SK-N-MC (cell line): ENCODE data around the gene PIWIL4.

Experiments
- DNase-seq: peaks from one replicate; pipeline ENCODE4 v3.0.0-alpha.2; 2011; ENCODE audit warnings: low read depth, low spot score
- H3K27ac ChIP-seq: fragments of 200-600 bp; sonication (generic); 2 replicates; pipeline ENCODE4 v1.5.1; 2016; ENCODE audit warnings: mixed run types
- H3K36me3 ChIP-seq: fragments of 200-600 bp; sonication (generic); 2 replicates; pipeline ENCODE4 v1.6.1; 2017; ENCODE audit warnings: antibody characterized with exemption, low read length, mixed read lengths; ENCODE audit not compliant: insufficient read depth
- H3K4me3 ChIP-seq: fragments of 200-600 bp; sonication (generic); 2 replicates; pipeline ENCODE4 v1.5.1; 2016
- H3K9ac ChIP-seq: fragments of 200-600 bp; sonication (generic); 2 replicates; pipeline ENCODE4 v1.8.0; 2017; ENCODE audit warnings: mixed run types, mixed read lengths; ENCODE audit not compliant: insufficient read length
- H3K9me3 ChIP-seq: fragments of 200-600 bp; sonication (generic); 2 replicates; pipeline ENCODE4 v1.6.1; 2017; ENCODE audit warnings: low read depth, mild to moderate bottlenecking, antibody characterized with exemption, low read length, moderate library complexity, mixed read lengths
- EZH2 ChIP-seq: fragments of 200-600 bp; sonication (generic); IDR thresholded peaks from one replicate; pipeline ENCODE4 v1.6.1; 2017; ENCODE audit warnings: antibody characterized with exemption
- FOXP2 ChIP-seq: optimal IDR thresholded peaks from 2 replicates; pipeline ENCODE3; 2011; ENCODE audit warnings: mild to moderate bottlenecking, moderate library complexity; ENCODE audit not compliant: insufficient read depth; ENCODE audit errors: extremely low read length, control extremely low read depth
- POLR2AphosphoS5 ChIP-seq: IDR thresholded peaks from 2 replicates; pipeline ENCODE4 v1.6.1; 2012; ENCODE audit warnings: mild to moderate bottlenecking, low read depth, low read length, borderline replicate concordance

The PIWIL4 gene

GRCh38 chr11:94657629-94658028, 90.5 kb downstream of the PIWIL4 start:
- DNase-seq: no peak
- no peaks in the 10 kb centered on the region for H3K36me3 ChIP-seq
- H3K27ac ChIP-seq: no peak overlapping the region
- TF ChIP-seq EZH2 (no peak), POLR2AphosphoS5 (no peak)
- no peak overlapping the region for H3K4me3 ChIP-seq
- H3K9ac ChIP-seq: no peak overlapping the region
- no peaks in the 10 kb centered on the region for H3K9me3 ChIP-seq

DNA sequence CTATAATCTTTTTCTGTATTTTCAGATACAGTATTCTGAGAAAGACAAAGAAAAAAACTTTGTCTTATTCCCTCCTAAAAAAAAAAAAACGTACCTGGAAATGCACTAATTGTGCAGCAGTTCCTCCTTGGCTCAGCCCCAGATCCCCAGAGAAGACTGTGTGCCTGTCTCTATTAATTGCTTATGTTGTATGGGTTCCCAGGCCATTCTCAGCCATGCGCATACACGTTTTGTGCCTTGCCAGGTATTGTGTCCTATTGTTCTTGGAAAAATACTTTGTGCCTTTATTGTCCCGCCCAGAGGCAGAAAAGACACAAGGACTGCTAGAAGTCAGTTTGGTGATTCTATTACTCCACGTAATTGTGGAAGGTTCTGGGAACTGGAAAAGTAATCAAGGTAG, 91.2 kb downstream of the PIWIL4 start:
- TF ChIP-seq FOXP2: no peak
- no peak for TF ChIP-seq POLR2AphosphoS5
- no peak for TF ChIP-seq EZH2
- H3K9ac ChIP-seq: no peak overlapping the region
- no peaks in the 10 kb centered on the region for H3K36me3 ChIP-seq
- H3K9me3 ChIP-seq: no peaks in the 10 kb centered on the region
- DNase-seq: no peak
- H3K27ac ChIP-seq: no peak overlapping the region
- no peak overlapping the region for H3K4me3 ChIP-seq

DNA sequence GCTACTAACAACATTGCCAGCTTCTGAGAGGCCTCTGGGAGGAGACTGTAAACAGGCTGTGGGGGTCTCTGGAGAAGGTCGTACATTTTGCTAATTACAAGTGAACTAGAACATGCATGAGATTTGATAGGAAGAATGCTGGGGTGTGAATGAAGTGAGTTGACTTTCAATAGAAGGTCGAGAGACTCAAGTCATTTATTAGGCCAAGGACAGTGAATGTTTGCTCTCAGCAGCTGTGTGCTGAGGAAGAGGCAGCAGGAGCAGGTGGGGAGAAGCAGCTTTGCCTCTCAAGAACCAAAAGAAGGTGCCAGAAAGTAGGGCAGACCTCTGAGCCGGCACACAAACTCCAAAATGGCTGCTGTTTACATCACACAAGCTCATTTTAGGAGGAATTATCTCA, 91.7 kb downstream of the PIWIL4 start:
- no peak overlapping the region for H3K9ac ChIP-seq
- no peak overlapping the region for H3K27ac ChIP-seq
- no peak for DNase-seq
- H3K36me3 ChIP-seq: no peaks in the 10 kb centered on the region
- H3K4me3 ChIP-seq: no peak overlapping the region
- H3K9me3 ChIP-seq: no peaks in the 10 kb centered on the region
- TF ChIP-seq POLR2AphosphoS5 (no peak), FOXP2 (no peak), EZH2 (no peak)

DNA sequence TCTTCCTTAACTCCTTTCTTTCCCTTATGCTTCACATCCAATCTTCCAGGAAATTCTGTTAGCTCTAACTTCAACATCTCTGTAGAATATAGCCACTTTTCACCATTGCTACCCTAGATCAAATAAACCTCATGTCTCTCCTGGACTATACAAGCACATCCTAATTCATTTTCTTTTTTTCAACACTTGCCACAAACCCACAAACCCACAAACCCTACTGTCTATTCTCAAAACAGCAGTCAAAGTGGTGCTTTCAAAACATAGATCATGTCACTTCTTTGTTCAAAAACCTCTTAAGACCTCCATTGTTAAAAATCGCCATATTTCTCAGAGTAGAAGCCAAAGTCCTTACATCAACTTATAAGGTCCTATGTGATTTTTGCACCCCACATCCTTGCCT, 94.3 kb downstream of the PIWIL4 start:
- H3K36me3 ChIP-seq: no peaks in the 10 kb centered on the region
- H3K4me3 ChIP-seq: no peak overlapping the region
- TF ChIP-seq POLR2AphosphoS5 (no peak), EZH2 (no peak), FOXP2 (no peak)
- DNase-seq: no peak
- no peak overlapping the region for H3K27ac ChIP-seq
- no peak overlapping the region for H3K9ac ChIP-seq
- no peaks in the 10 kb centered on the region for H3K9me3 ChIP-seq

- DNase-seq: no peak
- Histone ChIP-seq H3K36me3 (no peaks in the 10 kb centered on the region), H3K9me3 (no peaks in the 10 kb centered on the region), H3K27ac (no peak overlapping the region), H3K9ac (no peak overlapping the region), H3K4me3 (no peak overlapping the region)
- TF ChIP-seq FOXP2: no peak
- no peak for TF ChIP-seq POLR2AphosphoS5
These were observed 95.1 kb downstream of the PIWIL4 start for GRCh38 chr11:94662065-94662779.

DNA sequence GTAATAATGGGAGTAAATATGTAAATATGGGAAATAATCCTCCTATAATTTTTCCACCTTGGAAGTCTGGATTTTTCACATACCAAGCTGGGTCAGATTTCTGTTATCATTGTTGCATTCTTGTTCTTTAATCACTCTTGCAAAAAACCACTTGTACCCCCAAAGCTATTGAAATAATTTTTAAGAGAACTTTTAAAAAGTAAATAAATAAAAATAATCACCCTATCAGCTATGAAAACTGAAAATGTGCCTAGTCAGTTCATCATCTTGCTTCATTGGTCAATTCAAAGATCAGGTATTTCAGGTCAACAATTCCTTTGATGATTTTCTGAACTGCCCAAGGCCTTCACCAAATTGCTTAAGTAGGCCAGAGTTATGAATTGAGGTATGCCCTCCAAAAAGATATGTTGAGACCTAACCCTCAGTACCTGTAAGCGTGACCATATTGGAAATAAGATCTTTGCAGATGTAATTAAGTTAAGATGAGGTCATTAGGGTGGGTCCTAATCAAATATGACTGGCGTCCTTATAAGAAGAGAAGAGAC, 95.8 kb downstream of the PIWIL4 start:
- no peak for DNase-seq
- Histone ChIP-seq H3K4me3 (no peak overlapping the region), H3K36me3 (no peaks in the 10 kb centered on the region), H3K9me3 (no peaks in the 10 kb centered on the region), H3K27ac (no peak overlapping the region), H3K9ac (no peak overlapping the region)
- no peak for TF ChIP-seq FOXP2
- no peak for TF ChIP-seq POLR2AphosphoS5
- TF ChIP-seq EZH2: no peak

DNA sequence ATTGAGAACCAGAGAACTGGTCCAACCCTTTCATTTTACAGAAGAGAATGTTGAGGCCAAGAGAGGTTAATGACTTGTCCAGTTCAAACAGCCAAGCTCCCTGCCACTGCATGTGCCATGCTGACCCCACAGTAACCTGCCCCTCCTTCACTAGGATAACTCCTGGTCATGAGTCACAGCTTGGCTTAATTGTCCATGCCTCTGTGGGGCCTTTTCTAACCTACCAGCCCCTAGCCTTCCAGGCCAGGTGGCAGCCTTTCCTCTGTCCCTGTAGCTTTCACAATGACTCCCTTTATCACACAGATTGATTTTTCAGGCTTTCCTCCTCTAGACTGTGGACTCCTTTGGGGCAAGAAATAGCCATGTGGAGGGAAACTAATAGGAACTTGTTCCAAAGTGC, 97.2 kb downstream of the PIWIL4 start:
- DNase-seq: no peak
- no peak overlapping the region for H3K27ac ChIP-seq
- H3K4me3 ChIP-seq: no peak overlapping the region
- H3K36me3 ChIP-seq: no peaks in the 10 kb centered on the region
- no peak for TF ChIP-seq EZH2
- no peak for TF ChIP-seq FOXP2
- no peak for TF ChIP-seq POLR2AphosphoS5
- no peaks in the 10 kb centered on the region for H3K9me3 ChIP-seq
- H3K9ac ChIP-seq: no peak overlapping the region

GRCh38 chr11:94665116-94665659, 98.0 kb downstream of the PIWIL4 start:
- no peak overlapping the region for H3K4me3 ChIP-seq
- TF ChIP-seq FOXP2 (no peak), EZH2 (no peak)

More at GRCh38 chr11:94665116-94665659, 98.0 kb downstream of the PIWIL4 start:
- Histone ChIP-seq H3K9ac (no peak overlapping the region), H3K36me3 (no peaks in the 10 kb centered on the region), H3K9me3 (no peaks in the 10 kb centered on the region), H3K27ac (no peak overlapping the region)
- no peak for DNase-seq
